ENCODE results near the gene ZNF808.
"Not testable (repeated sequence)": the region's sequence is repeated elsewhere in the genome, so short reads cannot be mapped to it uniquely, and the experiment has no call there.

Gene ZNF808

DNA sequence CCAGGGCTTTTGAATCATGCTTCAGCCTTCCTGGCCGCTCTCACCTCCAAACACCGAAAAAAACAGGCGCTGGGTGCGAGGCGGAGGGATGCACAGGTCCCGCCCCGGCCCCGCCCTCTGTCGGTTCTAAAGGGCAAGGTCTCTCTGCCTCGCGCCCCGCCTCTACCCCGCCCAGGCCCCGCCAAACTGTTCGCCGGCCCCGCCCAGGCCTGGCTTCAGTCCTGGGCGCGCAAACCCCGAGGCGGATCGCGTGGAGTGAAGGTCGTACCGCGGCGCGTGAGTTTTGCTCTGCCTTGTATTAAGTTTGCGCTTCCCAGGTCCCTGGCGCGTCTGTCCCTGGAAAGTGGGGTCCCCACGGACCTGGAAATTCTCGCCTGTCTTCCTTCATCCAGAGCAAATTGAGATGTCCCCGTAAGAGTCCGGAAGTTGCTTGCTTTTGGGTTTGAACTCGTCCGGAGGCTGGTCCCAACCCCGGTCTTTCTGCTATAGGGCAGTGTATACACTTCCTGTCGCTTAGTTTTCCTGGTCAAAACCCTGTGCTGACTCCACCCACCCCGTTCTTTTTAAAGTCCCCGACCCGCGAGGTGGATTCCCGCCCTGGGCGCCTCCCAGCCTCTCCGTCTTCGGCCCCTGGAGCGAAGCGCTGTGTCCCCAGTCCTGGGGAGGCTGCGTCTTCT, 8.4 kb downstream of the ZNF808 start:
- peak; percentile 69 for DNase-seq (ENCODE audit: low read depth)

DNA sequence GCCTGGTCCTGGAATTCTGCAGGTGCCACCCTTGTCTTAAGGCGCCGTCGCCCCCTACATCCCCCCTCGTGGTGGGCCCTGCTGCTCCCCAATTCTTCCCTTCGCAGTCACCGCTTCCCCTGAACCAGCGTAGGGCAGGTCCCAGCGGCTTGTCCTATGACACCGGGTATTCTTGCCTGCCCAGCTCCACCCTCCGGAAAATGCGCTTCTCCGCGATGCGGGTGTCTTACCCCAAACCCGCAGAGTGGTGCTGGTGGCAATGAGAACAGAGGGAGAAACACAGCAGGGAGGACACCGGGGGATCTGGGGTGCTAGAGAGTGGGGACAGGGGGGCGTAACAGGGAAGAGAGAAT, 9.0 kb downstream of the ZNF808 start:
- DNase-seq (ENCODE audit: low read depth) = no peak

DNA sequence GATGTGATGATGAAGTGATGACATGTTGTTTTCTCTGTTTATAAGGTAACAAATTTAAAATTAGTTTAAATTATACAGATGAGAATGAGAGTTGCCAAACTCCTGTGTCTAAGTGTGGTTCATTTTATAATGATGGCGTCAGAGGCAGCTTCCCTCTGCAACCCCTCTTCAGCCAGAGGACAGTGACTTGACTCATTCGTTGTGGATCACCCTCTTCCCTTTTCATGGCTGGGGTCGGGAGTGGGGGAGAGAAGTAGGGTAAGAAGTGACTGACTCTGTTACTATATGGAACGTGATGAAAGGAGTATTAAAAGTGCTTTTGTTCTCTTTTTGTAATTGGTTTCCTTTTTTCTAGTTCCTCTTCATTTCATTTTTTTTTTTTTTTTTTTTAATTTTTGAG, 11.3 kb downstream of the ZNF808 start:
- DNase-seq (ENCODE audit: low read depth) = not testable (repeated sequence)

DNA sequence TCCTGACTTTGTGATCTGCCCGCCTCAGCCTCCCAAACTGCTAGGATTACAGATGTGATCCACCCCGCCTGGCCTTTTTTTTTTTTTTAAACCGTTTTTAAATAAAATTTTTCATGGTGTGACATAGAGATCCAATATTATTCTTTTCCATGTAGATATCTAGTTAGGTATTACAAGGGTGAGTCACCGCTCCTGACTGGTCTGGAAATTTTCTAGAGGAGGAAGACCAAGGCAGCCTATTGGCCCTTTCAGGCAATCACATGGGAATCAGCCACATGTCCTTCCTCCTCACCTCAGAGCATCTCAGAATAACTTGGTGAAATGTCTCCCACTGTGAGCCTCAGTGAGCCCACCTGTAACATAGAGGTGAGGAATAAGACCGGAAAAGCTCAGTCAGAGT, 13.7 kb downstream of the ZNF808 start:
- not testable (repeated sequence) for DNase-seq (ENCODE audit: low read depth)

DNA sequence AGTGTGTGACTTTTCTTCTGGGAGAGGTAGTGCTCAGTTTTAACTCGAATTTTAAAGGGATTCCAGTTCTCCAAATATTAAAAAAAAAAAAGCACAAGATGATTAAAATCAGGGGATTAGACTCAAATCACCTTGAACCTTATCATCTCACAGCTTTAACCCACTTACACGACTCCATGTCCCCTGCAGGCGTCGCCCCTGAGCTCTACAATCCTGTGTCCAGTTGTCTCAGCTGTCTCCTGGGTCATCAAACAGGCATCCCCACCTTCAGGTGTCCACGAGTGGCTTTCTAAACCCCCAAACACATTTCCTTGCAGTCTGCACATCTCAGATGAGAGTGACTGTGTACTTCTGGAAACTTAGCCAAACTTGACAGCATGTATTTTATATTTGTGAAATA, 14.1 kb downstream of the ZNF808 start:
- DNase-seq (ENCODE audit: low read depth) = no peak

DNA sequence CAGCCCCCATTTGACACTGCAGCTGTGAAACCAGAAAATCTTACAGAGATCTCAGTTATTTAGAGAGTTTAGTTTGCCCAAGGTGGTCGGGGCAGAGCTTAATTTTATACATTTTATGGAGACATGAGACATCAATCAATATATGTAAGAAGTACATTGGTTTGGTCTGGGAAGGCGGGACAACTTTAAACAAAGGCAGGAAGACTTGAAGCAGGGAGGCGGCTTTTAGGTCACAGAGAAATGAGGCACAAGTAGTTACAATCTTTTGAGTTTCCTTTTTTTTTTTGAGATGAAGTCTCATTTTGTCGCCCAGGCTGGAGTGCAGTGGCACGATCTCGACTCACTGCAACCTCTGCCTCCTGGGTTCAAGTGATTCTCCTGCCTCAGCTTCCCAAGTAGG, 15.1 kb downstream of the ZNF808 start:
- not testable (repeated sequence) for DNase-seq (ENCODE audit: low read depth)

DNA sequence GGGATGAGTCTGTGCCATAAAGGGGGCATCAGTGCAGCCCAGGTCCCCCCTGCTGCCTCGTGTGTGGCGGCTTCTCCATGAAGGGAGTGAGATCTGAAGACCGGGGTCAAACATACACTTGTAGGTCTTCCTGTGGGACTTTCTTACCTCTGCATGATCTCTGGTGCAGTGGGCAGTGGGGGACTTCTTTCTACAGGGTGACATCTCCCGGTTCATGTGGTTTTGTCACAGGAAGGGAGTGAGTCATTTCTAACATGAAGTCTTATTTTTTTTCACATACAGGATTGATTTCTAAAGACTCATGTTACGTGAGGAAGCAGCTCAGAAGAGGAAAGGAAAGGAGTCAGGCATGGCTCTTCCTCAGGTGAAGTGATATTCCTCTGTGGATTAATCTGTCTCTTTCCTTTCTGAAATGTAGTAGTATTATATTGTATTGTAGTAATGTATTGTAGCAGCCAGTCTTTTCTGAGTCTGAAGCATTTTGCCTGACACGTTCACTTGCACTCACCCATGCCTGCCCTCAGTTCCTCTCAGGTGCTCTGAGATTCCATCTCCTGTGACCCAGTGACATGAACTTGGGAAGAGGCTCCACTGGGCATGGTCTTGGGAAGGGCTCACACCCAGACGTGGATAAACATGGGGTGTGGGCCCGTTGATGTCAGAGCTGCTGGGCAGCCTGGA, 15.7 kb downstream of the ZNF808 start:
- no peak for DNase-seq (ENCODE audit: low read depth)

DNA sequence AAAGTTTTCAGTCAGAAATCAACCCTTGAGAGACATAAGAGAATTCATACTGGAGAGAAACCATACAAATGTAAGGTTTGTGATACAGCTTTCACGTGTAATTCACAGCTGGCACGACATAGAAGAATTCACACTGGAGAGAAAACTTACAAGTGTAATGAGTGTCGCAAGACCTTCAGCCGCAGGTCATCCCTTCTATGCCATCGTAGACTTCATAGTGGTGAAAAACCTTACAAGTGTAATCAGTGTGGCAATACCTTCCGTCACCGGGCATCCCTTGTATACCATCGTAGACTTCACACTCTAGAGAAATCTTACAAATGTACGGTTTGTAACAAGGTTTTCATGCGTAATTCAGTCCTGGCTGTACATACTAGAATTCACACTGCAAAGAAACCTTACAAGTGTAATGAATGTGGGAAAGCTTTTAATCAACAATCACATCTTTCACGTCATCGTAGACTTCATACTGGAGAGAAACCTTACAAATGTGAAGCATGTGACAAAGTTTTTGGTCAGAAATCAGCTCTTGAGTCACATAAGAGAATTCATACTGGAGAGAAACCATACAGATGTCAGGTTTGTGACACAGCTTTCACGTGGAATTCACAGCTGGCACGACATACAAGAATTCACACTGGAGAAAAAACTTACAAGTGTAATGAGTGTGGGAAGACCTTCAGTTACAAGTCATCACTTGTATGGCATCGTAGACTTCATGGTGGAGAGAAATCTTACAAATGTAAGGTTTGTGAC, 26.9 kb downstream of the ZNF808 start:
- peak; percentile 2 for DNase-seq (ENCODE audit: low read depth)

DNA sequence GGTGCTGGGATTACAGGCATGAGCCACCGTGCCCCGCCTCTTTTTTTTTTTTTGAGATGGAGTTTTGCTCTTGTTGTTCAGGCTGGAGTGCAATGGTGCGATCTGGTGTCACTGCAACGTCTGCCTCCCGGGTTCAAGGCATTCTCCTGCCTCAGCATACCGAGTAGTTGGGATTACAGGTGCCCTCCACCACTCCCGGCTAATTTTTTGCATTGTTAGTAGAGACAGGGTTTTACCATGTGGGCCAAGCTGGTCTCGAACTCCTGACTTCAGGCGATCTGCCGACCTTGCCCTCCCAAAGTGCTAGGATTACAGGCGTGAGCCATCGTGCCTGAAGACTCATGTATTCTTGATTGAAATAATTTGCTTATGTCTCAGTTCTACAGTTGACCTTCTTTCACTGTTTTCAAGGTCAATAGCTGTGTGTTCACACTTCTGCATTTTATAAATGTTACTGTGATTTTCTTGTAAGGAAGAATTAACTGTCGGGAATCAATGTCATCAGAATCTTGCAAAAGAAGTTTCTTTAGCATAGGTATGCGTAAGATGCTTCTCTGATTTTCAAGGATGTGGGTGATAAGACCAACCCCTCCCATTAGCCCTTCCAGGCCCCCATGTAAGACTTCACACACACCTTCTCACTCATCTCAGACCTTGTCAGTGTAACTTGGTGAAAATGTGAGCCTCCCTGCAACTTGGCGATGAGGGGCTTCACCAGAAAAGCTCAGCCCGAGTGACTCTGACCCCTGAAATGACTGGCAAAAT, 29.9 kb downstream of the ZNF808 start:
- no peak for DNase-seq (ENCODE audit: low read depth)

DNA sequence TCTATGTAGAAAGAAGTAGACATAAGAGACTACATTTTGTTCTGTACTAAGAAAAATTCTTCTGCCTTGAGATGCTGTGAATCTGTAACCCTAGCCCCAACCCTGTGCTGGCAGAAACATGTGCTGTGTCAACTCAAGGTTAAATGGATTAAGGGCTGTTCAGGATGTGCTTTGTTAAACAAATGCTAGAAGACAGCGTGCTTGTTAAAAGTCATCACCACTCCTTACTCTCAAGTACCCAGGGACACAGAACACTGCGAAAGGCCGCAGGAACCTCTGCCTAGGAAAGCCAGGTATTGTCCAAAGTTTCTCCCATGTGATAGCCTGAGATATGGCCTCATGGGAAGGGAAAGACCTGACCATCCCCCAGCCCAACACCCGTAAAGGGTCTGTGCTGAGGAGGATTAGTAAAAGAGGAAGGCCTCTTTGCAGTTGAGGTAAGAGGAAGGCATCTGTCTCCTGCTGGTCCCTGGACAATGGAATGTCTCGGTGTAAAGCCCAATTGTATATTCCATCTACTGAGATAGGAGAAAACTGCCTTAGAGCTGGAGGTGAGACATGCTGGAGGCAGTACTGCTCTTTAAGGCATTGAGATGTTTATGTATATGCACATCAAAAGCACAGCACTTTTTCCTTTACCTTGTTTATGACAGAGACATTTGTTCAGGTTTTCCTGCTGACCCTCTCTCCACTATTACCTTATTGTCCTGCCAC, 31.4 kb downstream of the ZNF808 start:
- DNase-seq (ENCODE audit: low read depth) = not testable (repeated sequence)

DNA sequence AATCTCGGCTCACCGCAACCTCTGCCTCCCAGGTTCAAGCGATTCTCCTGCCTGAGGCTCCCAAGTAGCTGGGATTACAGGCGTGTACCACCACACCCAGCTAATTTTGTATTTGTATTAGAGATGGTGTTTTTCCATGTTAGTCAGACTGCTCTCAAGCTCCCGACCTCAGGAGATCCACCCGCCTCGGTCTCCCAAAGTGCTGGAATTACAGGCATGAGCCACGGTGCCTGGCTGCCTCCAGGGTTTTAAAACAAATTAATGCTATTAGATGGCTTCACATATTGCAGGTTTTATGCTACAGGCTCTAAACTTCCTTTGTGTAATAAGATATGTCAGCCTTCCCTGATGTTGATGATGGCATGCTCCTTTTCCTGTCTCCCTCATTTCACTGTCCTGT, 34.1 kb downstream of the ZNF808 start:
- not testable (repeated sequence) for DNase-seq (ENCODE audit: low read depth)

DNA sequence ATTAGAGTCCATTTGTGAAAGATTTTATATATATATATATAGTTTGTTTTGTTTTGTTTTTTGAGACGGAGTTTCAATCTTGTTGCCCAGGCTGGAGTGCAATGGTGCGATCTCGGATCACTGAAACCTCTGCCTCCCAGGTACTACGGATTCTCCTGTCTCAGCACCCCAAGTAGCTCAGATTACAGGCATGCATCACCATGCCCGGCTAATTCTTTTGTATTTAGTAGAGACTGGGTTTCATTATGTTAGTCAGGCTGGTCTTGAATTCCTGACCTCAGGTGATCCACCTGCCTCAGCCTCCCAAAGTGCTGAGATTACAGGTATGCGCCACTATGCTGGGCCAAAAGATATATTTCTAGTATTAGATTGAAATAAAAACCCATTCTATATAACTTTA, 38.7 kb downstream of the ZNF808 start:
- DNase-seq (ENCODE audit: low read depth) = no peak

DNA sequence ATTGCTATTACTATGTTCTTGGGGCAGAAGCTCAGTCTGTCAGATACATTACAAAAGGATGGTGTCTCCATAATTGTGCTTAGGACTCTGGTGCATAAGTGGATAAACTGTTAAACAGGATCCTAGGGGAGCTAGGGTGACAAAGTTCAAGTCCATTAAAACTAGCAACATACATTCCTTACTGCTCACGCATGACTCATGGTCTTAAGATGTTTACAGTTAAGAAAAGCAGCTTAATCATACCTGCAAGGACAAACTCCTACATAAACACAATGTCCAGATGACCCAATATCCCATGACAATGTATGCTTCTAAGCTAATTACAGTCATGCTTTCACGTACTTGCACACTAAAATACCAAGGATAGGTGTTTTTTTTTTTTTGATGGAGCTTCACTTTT, 39.1 kb downstream of the ZNF808 start:
- DNase-seq (ENCODE audit: low read depth) = peak; percentile 83

DNA sequence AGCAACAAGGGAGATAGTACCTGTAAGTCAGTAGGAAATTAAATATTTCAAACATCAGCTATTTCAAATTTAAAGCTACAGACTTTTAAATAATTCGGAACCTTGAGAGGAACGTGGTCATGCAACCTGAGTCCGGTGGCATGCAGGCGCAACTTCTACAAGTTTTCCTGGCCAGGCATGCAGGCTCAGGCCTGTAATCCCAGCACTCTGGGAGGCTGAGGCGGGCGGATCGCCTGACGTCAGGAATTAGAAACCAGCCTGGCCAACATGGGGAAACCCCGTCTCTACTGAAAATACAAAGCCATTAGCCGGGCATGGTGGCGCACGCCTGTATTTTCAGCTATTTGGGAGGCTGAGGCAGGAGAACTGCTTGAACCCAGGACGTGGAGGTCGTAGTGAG, 40.5 kb downstream of the ZNF808 start:
- no peak for DNase-seq (ENCODE audit: low read depth)

DNA sequence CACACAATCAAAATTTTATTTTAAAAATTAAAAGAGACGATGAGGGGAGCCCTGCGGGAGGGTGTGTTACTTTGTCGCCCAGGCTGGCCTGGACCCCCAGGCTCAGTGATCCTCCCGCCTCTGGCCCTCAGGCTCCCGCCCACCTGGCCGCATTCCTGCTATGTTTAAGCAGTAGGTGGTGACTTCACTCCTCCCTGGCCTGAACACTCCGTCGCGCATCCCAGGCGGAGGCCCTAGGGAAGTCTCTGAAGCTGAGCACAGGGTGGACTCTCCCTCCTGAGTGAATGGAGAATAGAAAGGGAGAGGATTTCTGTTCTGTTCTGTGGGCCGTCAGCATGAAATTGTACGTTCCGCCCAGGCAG, 42.2 kb downstream of the ZNF808 start:
- DNase-seq (ENCODE audit: low read depth) = not testable (repeated sequence)

DNA sequence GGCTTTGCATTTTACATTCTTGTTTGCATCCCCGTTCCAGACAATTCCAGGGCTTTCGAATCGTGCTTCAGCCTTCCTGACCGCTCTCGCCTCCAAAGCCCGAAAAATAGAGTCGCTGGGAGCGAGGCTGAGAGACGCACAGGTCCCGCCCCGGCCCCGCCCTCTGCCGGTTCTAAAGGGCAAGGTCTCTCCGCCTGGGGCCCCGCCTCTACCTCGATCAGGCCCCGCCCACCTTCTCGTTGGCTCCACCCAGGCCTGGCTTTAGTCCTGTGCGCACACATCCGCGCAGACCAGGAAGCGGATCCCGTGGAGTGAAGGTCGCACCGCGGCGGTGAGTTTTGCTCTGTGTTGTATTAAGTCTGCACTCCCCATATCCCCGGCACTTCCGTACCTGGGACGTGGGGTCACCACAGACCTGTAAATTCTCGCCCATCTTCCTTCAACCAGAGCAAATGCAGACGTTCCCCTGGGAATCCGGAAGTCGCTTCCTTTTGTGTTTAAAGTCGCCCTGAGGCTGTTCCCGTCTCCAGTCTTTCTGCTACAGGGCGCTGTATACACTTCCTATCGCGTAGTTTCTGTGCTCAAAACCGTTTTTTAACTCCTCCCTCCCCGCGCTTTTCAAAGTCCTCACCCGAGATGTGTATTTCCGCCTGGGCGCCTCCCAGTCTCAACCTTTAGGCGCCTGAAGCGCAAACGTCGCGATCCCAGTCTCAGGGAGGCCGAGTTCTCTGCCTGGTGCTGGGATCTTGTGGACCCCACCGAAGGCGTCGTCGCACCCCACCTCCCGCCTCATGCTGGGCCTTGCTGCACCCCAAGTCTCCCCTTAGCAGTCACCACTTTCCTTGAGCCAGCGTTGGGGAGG, 42.8 kb downstream of the ZNF808 start, which contains the start of gene ZNF701:
Gene ZNF701, plus strand, starts transcription at position 288 of the 862 bp plus-strand sequence. CDS start 3,861 bp downstream, outside the sequence.
- DNase-seq (ENCODE audit: low read depth) = peak; percentile 87

DNA sequence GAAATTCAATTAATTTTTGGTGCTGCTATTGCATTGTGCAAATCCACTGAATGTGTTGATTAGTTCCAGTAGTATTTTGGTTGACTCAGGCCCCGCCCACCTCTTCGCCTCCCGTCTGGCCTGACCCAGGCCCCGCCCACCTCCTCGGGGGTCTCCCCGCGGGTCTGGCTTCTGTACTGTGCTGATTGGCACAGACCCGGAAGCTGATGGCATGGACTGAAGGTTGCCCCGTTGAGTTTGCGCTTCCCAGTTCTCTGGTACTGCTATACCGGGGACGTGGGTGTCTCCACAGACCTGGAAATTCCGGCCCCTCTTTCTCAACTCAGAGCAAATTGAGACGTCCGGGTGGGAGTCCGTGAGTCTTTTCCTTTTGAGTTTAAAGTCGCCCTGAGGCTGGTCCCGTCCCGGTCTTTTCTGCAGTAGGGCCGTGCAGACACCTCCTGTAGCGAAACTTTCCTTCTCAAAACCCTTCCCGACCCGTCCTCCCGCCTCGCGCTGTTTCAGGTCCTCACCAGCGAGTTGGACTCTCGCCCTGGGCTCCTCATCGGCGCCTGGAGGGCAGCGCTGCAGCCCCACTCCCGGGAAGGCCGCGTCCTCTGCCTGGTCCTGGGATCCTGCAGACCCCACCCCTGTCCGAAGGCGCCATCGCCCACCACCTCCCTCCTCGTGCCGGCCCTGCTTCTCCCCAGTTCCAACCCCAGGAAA, 57.4 kb downstream of the ZNF808 start:
- no peak for DNase-seq (ENCODE audit: low read depth)

DNA sequence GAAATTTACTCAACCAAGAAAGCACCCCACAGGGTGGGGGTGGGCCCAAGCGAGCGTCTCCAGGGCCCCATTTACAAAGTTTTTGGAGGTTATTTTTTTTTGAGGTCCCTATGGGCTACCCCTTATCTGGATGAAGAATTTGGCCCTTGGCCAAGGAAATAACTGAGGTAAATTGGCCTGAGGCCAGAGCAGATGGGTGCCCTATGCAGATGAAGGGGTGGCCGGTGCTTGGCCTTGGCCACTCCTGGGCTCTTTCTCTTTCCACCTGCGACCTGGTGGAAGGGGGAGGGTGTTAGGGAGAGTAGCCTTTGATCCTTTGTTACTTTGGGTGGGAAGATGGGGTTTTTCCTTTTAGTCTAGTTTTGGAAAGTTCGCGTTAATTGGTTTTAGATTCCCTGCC, 58.1 kb downstream of the ZNF808 start:
- DNase-seq (ENCODE audit: low read depth) = no peak

DNA sequence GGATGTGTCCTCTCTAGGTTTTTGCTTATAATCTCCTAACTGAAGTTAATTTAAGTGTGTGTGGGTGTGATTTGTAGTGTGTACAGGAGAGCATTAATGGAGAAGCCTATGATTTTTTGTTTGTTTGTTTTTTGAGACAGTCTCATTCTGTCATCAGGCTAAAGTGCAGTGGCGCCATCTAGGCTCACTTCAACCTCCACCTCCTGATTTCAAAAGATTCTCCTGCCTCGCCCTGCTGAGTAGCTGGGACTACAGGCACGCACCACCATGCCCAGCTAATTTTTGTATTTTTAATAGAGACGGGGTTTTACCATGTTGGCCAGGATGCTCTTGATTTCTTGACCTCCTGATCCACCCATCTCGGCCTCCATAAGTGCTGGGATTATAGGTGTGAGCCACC, 63.3 kb downstream of the ZNF808 start:
- no peak for DNase-seq (ENCODE audit: low read depth)

DNA sequence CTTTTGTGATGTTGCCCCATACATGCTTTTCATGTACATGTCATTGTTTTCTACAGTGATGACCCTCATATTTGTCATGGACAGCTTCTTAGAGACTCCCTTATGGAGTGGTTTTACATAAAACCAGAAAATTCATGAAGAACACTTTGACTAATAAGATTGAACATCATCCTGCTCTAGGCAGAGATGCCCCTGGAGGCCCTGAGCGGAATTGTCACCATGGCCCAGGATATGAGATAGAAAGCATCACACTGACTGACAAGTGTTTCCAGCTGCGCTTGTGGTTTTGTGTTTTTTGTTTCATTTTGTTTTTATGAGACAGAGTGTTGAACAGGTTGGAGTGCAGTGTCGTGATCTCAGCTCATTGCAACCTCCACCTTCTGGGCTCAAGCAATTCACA, 64.8 kb downstream of the ZNF808 start:
- DNase-seq (ENCODE audit: low read depth) = no peak
